Measurements from ENCODE around the gene ARHGAP40. TPM values are rescaled to one million over a fixed set of nuclear protein-coding genes. Genes with fewer than 3 reads are reported as not detected.
A peak's percentile ranks its signal among the peaks of the same experiment; 100 is the strongest.

The ARHGAP40 gene
- total and polyA plus RNA-seq, 2 of the 13 experiments (the other 11 are each of a cell fraction or from before 2014, with no cell fraction given) = 0.75 to 2.1 TPM

- TF ChIP-seq E2F1 (CRISPR knock-in tag; IDR thresholded peaks at IDR 0.05) (no peak), ZNF687 (CRISPR knock-in tag; IDR thresholded peaks at IDR 0.05) (peak; percentile 75), ZNF710 (CRISPR knock-in tag; IDR thresholded peaks at IDR 0.05; ENCODE audit: borderline replicate concordance) (no peak), ZBTB34 (CRISPR knock-in tag; IDR thresholded peaks at IDR 0.05) (no peak), ZNF329 (CRISPR knock-in tag; IDR thresholded peaks at IDR 0.05; ENCODE audit: low read depth) (no peak), HNRNPL (IDR thresholded peaks at IDR 0.05; ENCODE audit: low read depth, low read length) (no peak), ZNF670 (CRISPR knock-in tag; IDR thresholded peaks at IDR 0.05; ENCODE audit: borderline replicate concordance) (0 out of 2 replicates have a peak, but pooled peaks have one; percentile 30), RXRB (CRISPR knock-in tag; IDR thresholded peaks at IDR 0.05; ENCODE audit: borderline replicate concordance) (peak; percentile 43; the same call in 1 of the 2 replicates), ZNF280B (CRISPR knock-in tag; IDR thresholded peaks at IDR 0.05; ENCODE audit: borderline replicate concordance) (no peak), TBP (CRISPR knock-in tag; IDR thresholded peaks at IDR 0.05) (no peak), RBAK (CRISPR knock-in tag; IDR thresholded peaks at IDR 0.05) (no peak), HOXA3 (CRISPR knock-in tag; IDR thresholded peaks at IDR 0.05) (peak; percentile 56; the same call in 1 of the 2 replicates), ZSCAN9 (CRISPR knock-in tag; IDR thresholded peaks at IDR 0.05; ENCODE audit: borderline replicate concordance) (peak; percentile 87), KLF9 (CRISPR knock-in tag; IDR thresholded peaks at IDR 0.05; ENCODE audit: low read depth) (peak; percentile 95), ZGPAT (CRISPR knock-in tag; IDR thresholded peaks at IDR 0.05) (peak; percentile 33; the same call in 1 of the 2 replicates), ZNF660 (CRISPR knock-in tag; IDR thresholded peaks at IDR 0.05; ENCODE audit: borderline replicate concordance, low read depth) (no peak; the same call in 1 of the 2 replicates)
These were observed 44.6 kb downstream of the ARHGAP40 start (continued) for GRCh38 chr20:38645980-38646858.
